ENCODE data around the gene IFT80. TPM values are rescaled to one million over a fixed set of nuclear protein-coding genes. Genes with fewer than 3 reads are reported as not detected.
"Not testable (repeated sequence)": the region's sequence is repeated elsewhere in the genome, so short reads cannot be mapped to it uniquely, and the experiment has no call there.

IFT80 gene
- total RNA-seq, 2 experiments from 2014 or later = 16.1 to 18.2 TPM

DNA sequence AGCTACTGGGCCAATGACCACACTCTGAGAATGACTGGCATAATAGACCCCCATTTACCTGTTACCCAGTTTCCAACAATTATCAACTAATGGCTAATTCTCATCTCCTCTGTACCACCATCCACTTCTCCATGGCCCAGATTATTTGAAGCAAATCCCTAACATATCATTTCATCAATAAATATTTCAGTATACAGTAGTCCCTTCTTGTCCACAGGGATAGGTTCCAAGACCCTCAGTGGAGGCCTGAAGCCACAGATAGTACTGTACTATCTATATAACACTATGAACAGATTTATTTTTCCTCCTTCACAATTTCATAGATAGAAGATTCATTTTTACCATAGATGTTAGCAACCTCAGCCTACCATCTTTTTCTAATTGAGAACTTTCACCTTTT, 68.3 kb downstream of the IFT80 start:
- H3K9me3 Mint-ChIP-seq = no peaks in the 10 kb centered on the region
- no peaks in the 10 kb centered on the region for H3K27me3 Mint-ChIP-seq
- no peaks in the 10 kb centered on the region for H3K4me1 ChIP-seq (ENCODE audit: insufficient read depth, low read length)
- no peaks in the 10 kb centered on the region for H3K9me3 ChIP-seq (ENCODE audit: control insufficient read depth in 1 of 2, insufficient read depth in 1 of 2, low read length in 2 of 2)
- ATAC-seq (ENCODE audit: poor library complexity) = no peak
- intact Hi-C loops (cut with DNase I, micrococcal nuclease) = no loop called here
- no peak overlapping the region for H3K4me3 ChIP-seq (ENCODE audit: low read length)
- H3K27me3 ChIP-seq (ENCODE audit: control insufficient read depth in 1 of 2, insufficient read depth in 2 of 2, low read length in 2 of 2) = no peaks in the 10 kb centered on the region
- no peak overlapping the region for H3K27ac ChIP-seq (ENCODE audit: low read depth in 1 of 2, low read length in 2 of 2)
- H3K4me1 Mint-ChIP-seq (ENCODE audit: low read depth) = no peaks in the 10 kb centered on the region
- H3K36me3 Mint-ChIP-seq (ENCODE audit: low read depth) = peaks cover 27% of the 10 kb centered on the region
- H3K36me3 ChIP-seq (ENCODE audit: insufficient read depth, low read length) = no peaks in the 10 kb centered on the region
- CTCF ChIA-PET = no interaction called here
- TF ChIP-seq, protein P1, sequence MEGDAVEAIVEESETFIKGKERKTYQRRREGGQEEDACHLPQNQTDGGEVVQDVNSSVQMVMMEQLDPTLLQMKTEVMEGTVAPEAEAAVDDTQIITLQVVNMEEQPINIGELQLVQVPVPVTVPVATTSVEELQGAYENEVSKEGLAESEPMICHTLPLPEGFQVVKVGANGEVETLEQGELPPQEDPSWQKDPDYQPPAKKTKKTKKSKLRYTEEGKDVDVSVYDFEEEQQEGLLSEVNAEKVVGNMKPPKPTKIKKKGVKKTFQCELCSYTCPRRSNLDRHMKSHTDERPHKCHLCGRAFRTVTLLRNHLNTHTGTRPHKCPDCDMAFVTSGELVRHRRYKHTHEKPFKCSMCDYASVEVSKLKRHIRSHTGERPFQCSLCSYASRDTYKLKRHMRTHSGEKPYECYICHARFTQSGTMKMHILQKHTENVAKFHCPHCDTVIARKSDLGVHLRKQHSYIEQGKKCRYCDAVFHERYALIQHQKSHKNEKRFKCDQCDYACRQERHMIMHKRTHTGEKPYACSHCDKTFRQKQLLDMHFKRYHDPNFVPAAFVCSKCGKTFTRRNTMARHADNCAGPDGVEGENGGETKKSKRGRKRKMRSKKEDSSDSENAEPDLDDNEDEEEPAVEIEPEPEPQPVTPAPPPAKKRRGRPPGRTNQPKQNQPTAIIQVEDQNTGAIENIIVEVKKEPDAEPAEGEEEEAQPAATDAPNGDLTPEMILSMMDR (IDR thresholded peaks at IDR 0.05) = no peak
- no peak overlapping the region for H3K4me3 Mint-ChIP-seq
- no peak for DNase-seq
- POLR2A ChIA-PET = no interaction called here
- H3K27ac Mint-ChIP-seq = no peak overlapping the region

GRCh38 chr3:160330109-160330508, 68.9 kb downstream of the IFT80 start:
- ATAC-seq (ENCODE audit: poor library complexity) = no peak
- Histone ChIP-seq H3K27ac (ENCODE audit: low read depth in 1 of 2, low read length in 2 of 2) (no peak overlapping the region), H3K27me3 (ENCODE audit: control insufficient read depth in 1 of 2, insufficient read depth in 2 of 2, low read length in 2 of 2) (no peaks in the 10 kb centered on the region), H3K4me1 (ENCODE audit: insufficient read depth, low read length) (no peaks in the 10 kb centered on the region), H3K4me3 (ENCODE audit: low read length) (no peak overlapping the region), H3K36me3 (ENCODE audit: insufficient read depth, low read length) (no peaks in the 10 kb centered on the region), H3K9me3 (ENCODE audit: control insufficient read depth in 1 of 2, insufficient read depth in 1 of 2, low read length in 2 of 2) (no peaks in the 10 kb centered on the region)
- TF ChIP-seq, protein P1 (IDR thresholded peaks at IDR 0.05) = no peak
- no peaks in the 10 kb centered on the region for H3K4me1 Mint-ChIP-seq (ENCODE audit: low read depth)
- H3K36me3 Mint-ChIP-seq (ENCODE audit: low read depth) = peaks cover 31% of the 10 kb centered on the region
- ChIA-PET POLR2A (no interaction called here), CTCF (no interaction called here)
- DNase-seq = no peak
- intact Hi-C loops (cut with DNase I, micrococcal nuclease) = no loop called here
- H3K27me3 Mint-ChIP-seq = no peaks in the 10 kb centered on the region
- no peak overlapping the region for H3K4me3 Mint-ChIP-seq
- H3K9me3 Mint-ChIP-seq = no peaks in the 10 kb centered on the region
- H3K27ac Mint-ChIP-seq = no peak overlapping the region

DNA sequence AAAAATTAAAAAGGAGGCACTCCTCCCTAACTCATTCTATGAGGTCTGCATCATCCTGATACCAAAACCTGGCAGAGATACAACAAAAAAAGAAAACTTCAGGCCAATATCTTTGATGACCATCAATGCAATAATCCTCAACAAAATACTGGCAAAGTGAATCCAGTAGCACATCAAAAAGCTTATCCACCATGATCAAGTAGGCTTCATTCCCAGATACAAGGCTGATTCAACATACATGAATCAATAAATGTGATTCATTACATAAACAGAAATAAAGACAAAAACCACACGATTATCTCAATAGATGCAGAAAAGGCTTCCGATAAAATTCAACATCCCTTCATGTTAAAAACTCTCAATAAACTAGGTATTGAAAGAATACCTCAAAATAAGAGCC, 72.7 kb downstream of the IFT80 start:
- H3K27me3 ChIP-seq (ENCODE audit: control insufficient read depth in 1 of 2, insufficient read depth in 2 of 2, low read length in 2 of 2); H3K4me1 ChIP-seq (ENCODE audit: insufficient read depth, low read length); H3K36me3 ChIP-seq (ENCODE audit: insufficient read depth, low read length); H3K9me3 ChIP-seq (ENCODE audit: control insufficient read depth in 1 of 2, insufficient read depth in 1 of 2, low read length in 2 of 2); H3K4me3 ChIP-seq (ENCODE audit: low read length); H3K27me3 Mint-ChIP-seq; DNase-seq; H3K27ac ChIP-seq (ENCODE audit: low read depth in 1 of 2, low read length in 2 of 2); H3K4me1 Mint-ChIP-seq (ENCODE audit: low read depth); H3K9me3 Mint-ChIP-seq; ATAC-seq (ENCODE audit: poor library complexity); H3K27ac Mint-ChIP-seq; CTCF ChIA-PET; POLR2A ChIA-PET; intact Hi-C loops (cut with DNase I, micrococcal nuclease); H3K4me3 Mint-ChIP-seq: not testable (repeated sequence)
- peaks cover 44% of the 10 kb centered on the region for H3K36me3 Mint-ChIP-seq (ENCODE audit: low read depth)

DNA sequence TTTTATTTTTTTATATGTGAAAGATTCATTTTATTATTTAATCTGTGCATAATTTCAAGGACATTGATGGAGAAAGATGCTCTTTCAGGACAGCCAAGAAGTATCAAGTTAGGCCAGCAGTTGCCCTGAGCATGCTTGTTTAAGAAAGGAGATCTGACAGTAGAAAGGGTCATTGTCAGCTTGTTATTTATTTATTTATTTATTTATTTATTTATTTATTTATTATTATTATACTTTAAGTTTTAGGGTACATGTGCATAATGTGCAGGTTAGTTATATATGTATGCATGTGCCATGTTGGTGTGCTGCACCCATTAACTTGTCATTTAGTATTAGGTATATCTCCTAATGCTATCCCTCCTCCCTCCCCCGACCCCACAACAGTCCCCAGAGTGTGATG, 77.2 kb downstream of the IFT80 start:
- H3K4me3 ChIP-seq (ENCODE audit: low read length); H3K27ac ChIP-seq (ENCODE audit: low read depth in 1 of 2, low read length in 2 of 2); intact Hi-C loops (cut with DNase I, micrococcal nuclease); POLR2A ChIA-PET; H3K27me3 Mint-ChIP-seq; H3K27me3 ChIP-seq (ENCODE audit: control insufficient read depth in 1 of 2, insufficient read depth in 2 of 2, low read length in 2 of 2); H3K27ac Mint-ChIP-seq; H3K9me3 Mint-ChIP-seq; ATAC-seq (ENCODE audit: poor library complexity); H3K4me1 ChIP-seq (ENCODE audit: insufficient read depth, low read length); H3K4me1 Mint-ChIP-seq (ENCODE audit: low read depth); DNase-seq; H3K36me3 ChIP-seq (ENCODE audit: insufficient read depth, low read length); H3K9me3 ChIP-seq (ENCODE audit: control insufficient read depth in 1 of 2, insufficient read depth in 1 of 2, low read length in 2 of 2); H3K4me3 Mint-ChIP-seq; CTCF ChIA-PET: not testable (repeated sequence)
- peaks cover 48% of the 10 kb centered on the region for H3K36me3 Mint-ChIP-seq (ENCODE audit: low read depth)
